Measurements from ENCODE around the gene FASLG.
A peak's percentile ranks its signal among the peaks of the same experiment; 100 is the strongest.

FASLG gene

GRCh38 chr1:172641492-172641891 is 17.4 kb upstream of the FASLG start:
- H3K27me3 ChIP-seq (ENCODE audit: insufficient read depth, low read length) = no peaks in the 10 kb centered on the region
- H3K9me3 ChIP-seq (ENCODE audit: low read length) = no peaks in the 10 kb centered on the region
- no peaks in the 10 kb centered on the region for H3F3A ChIP-seq (ENCODE audit: insufficient read depth, low read length)
- H3K79me2 ChIP-seq (ENCODE audit: insufficient read depth, low read length) = no peaks in the 10 kb centered on the region
- no peak overlapping the region for H3K4me2 ChIP-seq (ENCODE audit: low read length)
- H3K4me1 ChIP-seq (ENCODE audit: insufficient read depth, low read length, severe bottlenecking) = peaks cover 13% of the 10 kb centered on the region
- no peaks in the 10 kb centered on the region for H3K36me3 ChIP-seq (ENCODE audit: insufficient read depth, low read length)
- no peak overlapping the region for H3K9ac ChIP-seq (ENCODE audit: low read length)
- H3K27ac ChIP-seq (ENCODE audit: low read depth, low read length, poor library complexity, severe bottlenecking) = no peak overlapping the region
- no peak overlapping the region for H3K4me3 ChIP-seq (ENCODE audit: low read depth, low read length, poor library complexity, severe bottlenecking)
- no peak overlapping the region for H2AFZ ChIP-seq (ENCODE audit: low read length)
- no peak for TF ChIP-seq CTCF (IDR thresholded peaks at IDR 0.05; ENCODE audit: low read length)
- no peak for TF ChIP-seq EZH2 (IDR thresholded peaks at IDR 0.05; ENCODE audit: borderline replicate concordance, low read length)
- no peaks in the 10 kb centered on the region for H4K20me1 ChIP-seq (ENCODE audit: insufficient read depth, low read length)
- no peaks in the 10 kb centered on the region for H3K9me2 ChIP-seq (ENCODE audit: low read depth, low read length)

DNA sequence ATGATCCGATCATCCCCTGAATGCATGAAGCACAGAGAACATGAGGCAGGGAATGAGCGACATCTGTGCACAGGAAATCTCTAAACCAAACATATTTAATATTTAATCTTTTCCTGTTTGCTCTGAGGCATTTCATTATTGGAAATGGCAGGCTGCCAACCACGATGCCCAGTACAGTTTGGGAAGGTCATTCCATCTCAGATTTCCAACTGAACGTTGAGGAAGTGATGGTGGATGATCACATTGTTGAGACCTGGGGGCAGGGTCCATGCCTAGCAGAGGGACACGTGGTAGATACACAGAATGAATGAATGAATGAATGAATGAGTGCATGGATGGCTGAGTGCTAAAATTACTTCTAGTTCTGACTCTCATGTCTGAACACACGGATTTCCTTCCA is 15.9 kb upstream of the FASLG start:
- no peak overlapping the region for H2AFZ ChIP-seq (ENCODE audit: low read length)
- no peaks in the 10 kb centered on the region for H4K20me1 ChIP-seq (ENCODE audit: insufficient read depth, low read length)
- peaks cover 13% of the 10 kb centered on the region for H3K4me1 ChIP-seq (ENCODE audit: insufficient read depth, low read length, severe bottlenecking)
- no peaks in the 10 kb centered on the region for H3F3A ChIP-seq (ENCODE audit: insufficient read depth, low read length)
- H3K9me3 ChIP-seq (ENCODE audit: low read length) = no peaks in the 10 kb centered on the region
- TF ChIP-seq EZH2 (IDR thresholded peaks at IDR 0.05; ENCODE audit: borderline replicate concordance, low read length) (no peak), CTCF (IDR thresholded peaks at IDR 0.05; ENCODE audit: low read length) (no peak)
- H3K9me2 ChIP-seq (ENCODE audit: low read depth, low read length) = no peaks in the 10 kb centered on the region
- H3K4me2 ChIP-seq (ENCODE audit: low read length) = peak overlapping the region; percentile 29; the same call in 1 of the 2 replicates
- no peaks in the 10 kb centered on the region for H3K27me3 ChIP-seq (ENCODE audit: insufficient read depth, low read length)
- no peaks in the 10 kb centered on the region for H3K79me2 ChIP-seq (ENCODE audit: insufficient read depth, low read length)
- no peak overlapping the region for H3K27ac ChIP-seq (ENCODE audit: low read depth, low read length, poor library complexity, severe bottlenecking)
- no peak overlapping the region for H3K4me3 ChIP-seq (ENCODE audit: low read depth, low read length, poor library complexity, severe bottlenecking)
- no peaks in the 10 kb centered on the region for H3K36me3 ChIP-seq (ENCODE audit: insufficient read depth, low read length)
- no peak overlapping the region for H3K9ac ChIP-seq (ENCODE audit: low read length)

- Histone ChIP-seq H3K9ac (ENCODE audit: low read length) (no peak overlapping the region), H3K36me3 (ENCODE audit: insufficient read depth, low read length) (no peaks in the 10 kb centered on the region), H4K20me1 (ENCODE audit: insufficient read depth, low read length) (no peaks in the 10 kb centered on the region), H3K9me2 (ENCODE audit: low read depth, low read length) (no peaks in the 10 kb centered on the region), H2AFZ (ENCODE audit: low read length) (no peak overlapping the region), H3F3A (ENCODE audit: insufficient read depth, low read length) (no peaks in the 10 kb centered on the region), H3K4me2 (ENCODE audit: low read length) (no peak overlapping the region), H3K4me1 (ENCODE audit: insufficient read depth, low read length, severe bottlenecking) (no peaks in the 10 kb centered on the region), H3K4me3 (ENCODE audit: low read depth, low read length, poor library complexity, severe bottlenecking) (no peak overlapping the region), H3K27me3 (ENCODE audit: insufficient read depth, low read length) (no peaks in the 10 kb centered on the region), H3K9me3 (ENCODE audit: low read length) (no peaks in the 10 kb centered on the region), H3K27ac (ENCODE audit: low read depth, low read length, poor library complexity, severe bottlenecking) (no peak overlapping the region), H3K79me2 (ENCODE audit: insufficient read depth, low read length) (no peaks in the 10 kb centered on the region)
- TF ChIP-seq EZH2 (IDR thresholded peaks at IDR 0.05; ENCODE audit: borderline replicate concordance, low read length) (no peak), CTCF (IDR thresholded peaks at IDR 0.05; ENCODE audit: low read length) (no peak)
These were observed 12.2 kb upstream of the FASLG start for GRCh38 chr1:172646653-172647052.
